Prostate gland (tissue), 2 donors: ENCODE measurements around the gene DRD3. TPM values are rescaled to one million over a fixed set of nuclear protein-coding genes. Genes with fewer than 3 reads are reported as not detected.

Source experiments
- DNase-seq: peaks from one replicate; pipeline ENCODE4 v3.0.0-alpha.2; 2019; ENCODE audit warnings: low spot score
- H3K27ac ChIP-seq, 2 donors: fragments of 200-600 bp; sonication (generic); 2 replicates each; pipeline ENCODE4 v1.5.1; 2017 to 2019
- H3K27me3 ChIP-seq: fragments of 200-600 bp; sonication (generic); replicated peaks from 2 replicates; pipeline ENCODE4 v1.5.1; 2019; ENCODE audit not compliant: insufficient read depth
- H3K36me3 ChIP-seq, 2 donors: fragments of 200-600 bp; sonication (generic); 1 replicate in 1 of 2; 2 replicates in 1 of 2; pipeline versions ENCODE4 v1.5.1 to v1.8.1; 2017 to 2019
- H3K4me1 ChIP-seq: fragments of 200-600 bp; sonication (generic); replicated peaks from 2 replicates; pipeline ENCODE4 v1.5.1; 2019
- H3K4me3 ChIP-seq, 2 donors: fragments of 200-600 bp; sonication (generic); 2 replicates each; pipeline ENCODE4 v1.5.1; 2017 to 2019
- H3K9me3 ChIP-seq: fragments of 200-600 bp; sonication (generic); 2 replicates; pipeline ENCODE4 v1.5.1; 2017
- POLR2A ChIP-seq: fragments of 450-650 bp; IDR thresholded peaks from one replicate; pipeline ENCODE4 v1.6.1; 2016; ENCODE audit warnings: antibody characterized with exemption, mild to moderate bottlenecking
- POLR2AphosphoS5 ChIP-seq: sonication (generic); formaldehyde crosslinking; IDR thresholded peaks from one replicate; pipeline ENCODE4 v1.6.1; 2017; ENCODE audit warnings: antibody characterized with exemption
- WGBS: methylation state at CpG from one replicate; pipeline ENCODE4 v1.1.5; 2018; 5-methylcytosine and 5-hydroxymethylcytosine counted together
- intact Hi-C: fragments of 100-400 bp; cut with DNase I; formaldehyde crosslinking; loops from one replicate; pipeline ENCODE4 v1.14.2; 2022
- total RNA-seq, 2 donors: library from RNA; depleted of rRNA; stranded (reverse); fragments of >200 nt; gene quantifications; one replicate each; pipeline ENCODE4 v1.1.0, GENCODE V29; 2016
- TF ChIP-seq, protein P1 (sequence below), 4 experiments: fragments of 200-600 bp in 2 of 4; fragments of 450-650 bp in 2 of 4; sonication (generic) in 2 of 4; IDR thresholded peaks; 1 replicate in 3 of 4; 2 replicates in 1 of 4; pipeline ENCODE4 v1.5.1; 2016 to 2019; ENCODE audit warnings: antibody characterized with exemption in 4 of 4, mild to moderate bottlenecking in 2 of 4, moderate library complexity in 2 of 4

DRD3 gene
- total RNA-seq, 2 donors from 2014 or later = not detected

DNA sequence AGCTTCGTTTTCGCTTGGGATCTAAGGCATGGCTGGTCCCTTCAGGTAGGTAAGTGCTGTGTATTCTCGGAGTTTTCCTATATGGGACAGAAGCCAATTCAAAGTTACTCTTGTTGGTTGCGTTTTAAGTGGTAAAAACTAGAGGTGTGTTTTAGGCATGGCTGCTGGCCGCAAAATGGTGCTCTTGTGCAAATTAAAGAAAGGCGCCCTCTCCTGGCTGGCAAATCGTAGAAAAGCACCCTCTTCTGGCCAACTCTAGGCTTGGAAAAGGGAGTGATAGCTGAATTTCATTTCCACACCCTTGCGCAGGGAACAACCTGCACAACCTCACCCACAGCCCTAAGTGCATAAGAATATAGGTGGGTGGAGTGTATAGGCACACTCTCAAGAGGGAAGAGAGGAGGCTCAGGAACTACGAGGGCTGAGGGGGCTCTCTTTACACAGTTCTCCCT, 23.5 kb downstream of the DRD3 start:
- no peak overlapping the region for H3K27ac ChIP-seq
- no peaks in the 10 kb centered on the region for H3K9me3 ChIP-seq
- intact Hi-C loops = loop anchor here (10.0 kb wide), 2 partner anchors 229 to 1019 kb away; no protein-coding TSS in a partner anchor
- no peak overlapping the region for H3K4me3 ChIP-seq
- whole genome bisulfite sequencing = 82% methylated on average over 9 of the region's 9 CpGs
- no peaks in the 10 kb centered on the region for H3K36me3 ChIP-seq
- H3K4me1 ChIP-seq = no peaks in the 10 kb centered on the region
- H3K27me3 ChIP-seq = no peaks in the 10 kb centered on the region
- DNase-seq = no peak
- TF ChIP-seq, protein P1, sequence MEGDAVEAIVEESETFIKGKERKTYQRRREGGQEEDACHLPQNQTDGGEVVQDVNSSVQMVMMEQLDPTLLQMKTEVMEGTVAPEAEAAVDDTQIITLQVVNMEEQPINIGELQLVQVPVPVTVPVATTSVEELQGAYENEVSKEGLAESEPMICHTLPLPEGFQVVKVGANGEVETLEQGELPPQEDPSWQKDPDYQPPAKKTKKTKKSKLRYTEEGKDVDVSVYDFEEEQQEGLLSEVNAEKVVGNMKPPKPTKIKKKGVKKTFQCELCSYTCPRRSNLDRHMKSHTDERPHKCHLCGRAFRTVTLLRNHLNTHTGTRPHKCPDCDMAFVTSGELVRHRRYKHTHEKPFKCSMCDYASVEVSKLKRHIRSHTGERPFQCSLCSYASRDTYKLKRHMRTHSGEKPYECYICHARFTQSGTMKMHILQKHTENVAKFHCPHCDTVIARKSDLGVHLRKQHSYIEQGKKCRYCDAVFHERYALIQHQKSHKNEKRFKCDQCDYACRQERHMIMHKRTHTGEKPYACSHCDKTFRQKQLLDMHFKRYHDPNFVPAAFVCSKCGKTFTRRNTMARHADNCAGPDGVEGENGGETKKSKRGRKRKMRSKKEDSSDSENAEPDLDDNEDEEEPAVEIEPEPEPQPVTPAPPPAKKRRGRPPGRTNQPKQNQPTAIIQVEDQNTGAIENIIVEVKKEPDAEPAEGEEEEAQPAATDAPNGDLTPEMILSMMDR (IDR thresholded peaks at IDR 0.05) = peak in 1 of 4 experiments; percentile 19
- TF ChIP-seq POLR2A (no peak), POLR2AphosphoS5 (no peak)

GRCh38 chr3:114154321-114154821, 24.5 kb downstream of the DRD3 start:
- Histone ChIP-seq H3K4me1 (no peaks in the 10 kb centered on the region), H3K9me3 (no peaks in the 10 kb centered on the region), H3K27me3 (no peaks in the 10 kb centered on the region), H3K4me3 (no peak overlapping the region), H3K27ac (no peak overlapping the region), H3K36me3 (no peaks in the 10 kb centered on the region)
- 66% methylated on average over 6 of the region's 6 CpGs for WGBS
- TF ChIP-seq POLR2AphosphoS5 (no peak), POLR2A (no peak)
- TF ChIP-seq, protein P1 (IDR thresholded peaks at IDR 0.05) = no peak
- DNase-seq = no peak
- intact Hi-C loops = loop anchor here (10.0 kb wide), 2 partner anchors 230 to 1020 kb away; no protein-coding TSS in a partner anchor

- DNase-seq = peak; percentile 53
- H3K9me3 ChIP-seq = no peaks in the 10 kb centered on the region
- intact Hi-C loops = loop anchor here (10.0 kb wide), 2 partner anchors 232 to 1022 kb away; no protein-coding TSS in a partner anchor
- TF ChIP-seq POLR2A (no peak), POLR2AphosphoS5 (peak; percentile 47)
- TF ChIP-seq, protein P1 (IDR thresholded peaks at IDR 0.05) = peak; percentile 45 to 86 (median 78)
- no peaks in the 10 kb centered on the region for H3K36me3 ChIP-seq
- H3K27ac ChIP-seq = peak overlapping the region in 1 of 2 donors; percentile 3
- no peaks in the 10 kb centered on the region for H3K4me1 ChIP-seq
- WGBS = 2% methylated on average over 34 of the region's 35 CpGs
- no peaks in the 10 kb centered on the region for H3K27me3 ChIP-seq
- peak overlapping the region; percentile 37 to 38 for H3K4me3 ChIP-seq
Measured at GRCh38 chr3:114152519-114153151, 26.2 kb downstream of the DRD3 start.

DNA sequence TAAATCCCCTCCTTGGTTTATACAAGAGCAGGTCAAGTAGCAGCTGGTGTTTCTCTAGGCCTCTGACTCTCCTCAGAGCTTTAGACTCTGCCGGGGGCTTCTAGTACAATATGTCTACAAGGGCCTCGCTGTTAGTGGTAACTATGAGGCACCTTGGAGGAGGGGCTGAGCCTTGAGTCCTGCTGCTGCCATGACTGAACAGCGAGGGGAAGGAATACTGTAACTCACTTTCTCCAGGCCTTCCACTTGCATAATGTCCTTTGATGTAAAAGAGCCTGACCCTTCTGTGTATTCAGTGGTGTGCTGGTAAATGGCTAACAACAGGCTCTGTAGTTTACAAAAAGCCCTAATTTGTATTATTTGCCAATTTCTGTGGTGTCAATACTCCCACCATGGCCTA, 27.8 kb downstream of the DRD3 start:
- WGBS = 81% methylated on average over 3 of the region's 3 CpGs
- Histone ChIP-seq H3K36me3 (no peaks in the 10 kb centered on the region), H3K27me3 (no peaks in the 10 kb centered on the region), H3K9me3 (no peaks in the 10 kb centered on the region), H3K27ac (no peak overlapping the region), H3K4me3 (no peak overlapping the region), H3K4me1 (no peaks in the 10 kb centered on the region)
- DNase-seq = no peak
- TF ChIP-seq, protein P1 (IDR thresholded peaks at IDR 0.05) = no peak
- TF ChIP-seq POLR2AphosphoS5 = no peak
- no peak for TF ChIP-seq POLR2A
- intact Hi-C loops = loop anchor here (10.0 kb wide), 2 partner anchors 234 to 1024 kb away; no protein-coding TSS in a partner anchor

- Histone ChIP-seq H3K27me3 (no peaks in the 10 kb centered on the region), H3K27ac (no peak overlapping the region), H3K4me1 (no peaks in the 10 kb centered on the region), H3K9me3 (no peaks in the 10 kb centered on the region), H3K4me3 (no peak overlapping the region), H3K36me3 (no peaks in the 10 kb centered on the region)
- WGBS = 87% methylated on average over 9 of the region's 9 CpGs
- TF ChIP-seq, protein P1 (IDR thresholded peaks at IDR 0.05) = no peak
- TF ChIP-seq POLR2AphosphoS5 (no peak), POLR2A (no peak)
- intact Hi-C loops = no loop called here
- no peak for DNase-seq
Measured at GRCh38 chr3:114147251-114147650, 31.6 kb downstream of the DRD3 start.
